HCT116 (cell line): ENCODE data around the gene ITGB6. TPM values are rescaled to one million over a fixed set of nuclear protein-coding genes. Genes with fewer than 3 reads are reported as not detected.

Experiments used
- ATAC-seq: fragments of 200-7000 bp; cut with Tn5 transposase; 2 replicates; pipeline ENCODE4 v1.9.1; 2020; ENCODE audit warnings: mild to moderate bottlenecking, moderate library complexity
- BruUV-seq: library from RNA; stranded (reverse); fragments of 400-500 nt; replicated peaks from 2 replicates; lab custom pipeline; 2021; lab: Mats Ljungman, UMichigan
- CTCF ChIA-PET: fragments of 300-600 bp; sonication (Branson Sonifier 250); formaldehyde crosslinking; loops from one replicate; lab custom pipeline; 2021; ENCODE audit warnings: antibody characterized with exemption; lab: Charles Lee
- POLR2A ChIA-PET: fragments of 300-600, 350-600 bp; sonication (Branson Sonifier 250); formaldehyde crosslinking; loops from one replicate; lab custom pipeline; 2021; ENCODE audit warnings: antibody characterized with exemption; lab: Charles Lee
- RAD21 ChIA-PET, 2 experiments: fragments of 300-600 bp; sonication (Branson Sonifier 250); formaldehyde crosslinking; loops; one replicate each; lab custom pipeline; 2023; ENCODE audit warnings: low total read pairs in 2 of 2; ENCODE audit not compliant: uncharacterized antibody in 2 of 2, unreplicated experiment in 2 of 2, low non-redundant PET in 1 of 2; lab: Charles Lee
- DNase-seq: peaks from one replicate; pipeline ENCODE4 v3.0.0-alpha.2; 2010; ENCODE audit warnings: low read depth, low spot score
- H2AFZ ChIP-seq: fragments of 200-600 bp; shearing (Covaris generic), sonication (generic); 2 replicates; pipeline ENCODE4 v1.6.1; 2017; ENCODE audit warnings: low read depth, mixed run types, mixed read lengths, antibody characterized with exemption, low read length; ENCODE audit not compliant: poor library complexity, severe bottlenecking
- H3K27ac ChIP-seq: 2 replicates; pipeline ENCODE4 v1.5.1; 2012; ENCODE audit warnings: low read depth, low read length
- H3K27me3 ChIP-seq: fragments of 200-600 bp; sonication (generic); 2 replicates; pipeline ENCODE4 v1.6.1; 2016; ENCODE audit warnings: mixed run types, low read length, mixed read lengths; ENCODE audit not compliant: insufficient read depth
- H3K36me3 ChIP-seq, 2 experiments: fragments of 200-500 bp in 1 of 2; fragments of 200-600 bp in 1 of 2; sonication (Bioruptor generic) in 1 of 2; sonication (generic) in 1 of 2; 2 replicates each; pipeline versions ENCODE4 v1.5.1 to v1.6.1; 2014 to 2016; ENCODE audit warnings: low read length in 2 of 2, inconsistent platforms in 1 of 2, mixed read lengths in 1 of 2, mixed run types in 1 of 2; ENCODE audit not compliant: insufficient read depth in 2 of 2, control insufficient read depth in 1 of 2
- H3K4me1 ChIP-seq, 2 experiments: fragments of 200-600 bp in 1 of 2; sonication (generic) in 1 of 2; 2 replicates each; pipeline versions ENCODE4 v1.5.1 to v1.6.1; 2012 to 2017; ENCODE audit warnings: low read length in 2 of 2, inconsistent platforms in 1 of 2, mild to moderate bottlenecking in 1 of 2, mixed read lengths in 1 of 2, mixed run types in 1 of 2, moderate library complexity in 1 of 2; ENCODE audit not compliant: insufficient read depth in 2 of 2, control insufficient read depth in 1 of 2
- H3K4me2 ChIP-seq: fragments of 200-600 bp; sonication (generic); 2 replicates; pipeline ENCODE4 v1.6.1; 2017; ENCODE audit warnings: mixed run types, low read length, mixed read lengths
- H3K4me3 ChIP-seq, 2 experiments: fragments of 200-600 bp in 1 of 2; sonication (generic) in 1 of 2; replicated peaks in 1 of 2; 2 replicates each; pipeline ENCODE4 v1.5.1; 2011 to 2016; ENCODE audit warnings: low read length in 2 of 2, control low read depth in 1 of 2, low read depth in 1 of 2, mild to moderate bottlenecking in 1 of 2, mixed read lengths in 1 of 2, mixed run types in 1 of 2
- H3K79me2 ChIP-seq: fragments of 200-600 bp; sonication (generic); 2 replicates; pipeline ENCODE4 v1.6.1; 2017; ENCODE audit warnings: mild to moderate bottlenecking, mixed run types, low read length, moderate library complexity, mixed read lengths; ENCODE audit not compliant: insufficient read depth
- H3K9ac ChIP-seq: fragments of 200-600 bp; sonication (generic); 2 replicates; pipeline ENCODE4 v1.6.1; 2016; ENCODE audit warnings: low read length, mixed read lengths
- H3K9me2 ChIP-seq: fragments of 200-600 bp; sonication (generic), shearing (Covaris generic); 2 replicates; pipeline ENCODE4 v1.6.1; 2017; ENCODE audit warnings: mixed run types, mild to moderate bottlenecking, moderate library complexity; ENCODE audit not compliant: insufficient read depth
- H3K9me3 ChIP-seq, 2 experiments: fragments of 200-500 bp in 1 of 2; fragments of 200-600 bp in 1 of 2; sonication (Bioruptor generic) in 1 of 2; sonication (generic) in 1 of 2; 2 replicates each; pipeline ENCODE4 v1.6.1; 2014 to 2017; ENCODE audit warnings: low read length in 2 of 2, mixed read lengths in 2 of 2, inconsistent platforms in 1 of 2, low read depth in 1 of 2, mild to moderate bottlenecking in 1 of 2, mixed run types in 1 of 2, moderate library complexity in 1 of 2; ENCODE audit not compliant: control insufficient read depth in 1 of 2, insufficient read depth in 1 of 2
- H4K20me1 ChIP-seq: fragments of 200-600 bp; sonication (generic), shearing (Covaris generic); 2 replicates; pipeline ENCODE4 v1.6.1; 2017; ENCODE audit warnings: mixed run types, mild to moderate bottlenecking, moderate library complexity; ENCODE audit not compliant: insufficient read depth
- ATF3 ChIP-seq: IDR thresholded peaks from 2 replicates; pipeline ENCODE4 v1.6.1; 2012
- CBX3 ChIP-seq: IDR thresholded peaks from 2 replicates; pipeline ENCODE4 v1.6.1; 2012; ENCODE audit warnings: low read depth
- POLR2AphosphoS5 ChIP-seq: IDR thresholded peaks from 2 replicates; pipeline ENCODE4 v1.6.1; 2011; ENCODE audit warnings: mild to moderate bottlenecking, low read depth, low read length, moderate library complexity
- RAD21 ChIP-seq: IDR thresholded peaks from 2 replicates; pipeline ENCODE4 v1.6.1; 2012; ENCODE audit warnings: low read depth, mild to moderate bottlenecking
- SP1 ChIP-seq: IDR thresholded peaks from 2 replicates; pipeline ENCODE4 v1.6.1; 2012; ENCODE audit warnings: low read depth
- ZFX ChIP-seq: fragments of 450-650 bp; IDR thresholded peaks from 2 replicates; pipeline ENCODE4 v1.6.1; 2017
- intact Hi-C: fragments of 100-400 bp; cut with micrococcal nuclease; formaldehyde crosslinking; loops from 2 replicates; pipeline ENCODE4 v1.10.0; 2022
- total RNA-seq: library from RNA; stranded (reverse); gene quantifications from one replicate; pipeline ENCODE4 v1.2.1, GENCODE V29; 2021; ENCODE audit not compliant: unreplicated experiment
- TF ChIP-seq, protein P1 (sequence below), 3 experiments: fragments of 200-600 bp in 1 of 3; sonication (generic) in 1 of 3; IDR thresholded peaks in 2 of 3; conservative IDR thresholded peaks in 1 of 3; 2 replicates each; pipeline ENCODE4 v1.5.1; 2012 to 2017; ENCODE audit warnings: low read depth in 2 of 3, low read length in 2 of 3, antibody characterized with exemption in 1 of 3, borderline replicate concordance in 1 of 3, control low read depth in 1 of 3, mild to moderate bottlenecking in 1 of 3, mixed read lengths in 1 of 3, mixed run types in 1 of 3, moderate library complexity in 1 of 3; ENCODE audit not compliant: insufficient read depth in 1 of 3

ITGB6 gene
- total RNA-seq, 1 experiment from 2014 or later = 0.12 TPM

DNA sequence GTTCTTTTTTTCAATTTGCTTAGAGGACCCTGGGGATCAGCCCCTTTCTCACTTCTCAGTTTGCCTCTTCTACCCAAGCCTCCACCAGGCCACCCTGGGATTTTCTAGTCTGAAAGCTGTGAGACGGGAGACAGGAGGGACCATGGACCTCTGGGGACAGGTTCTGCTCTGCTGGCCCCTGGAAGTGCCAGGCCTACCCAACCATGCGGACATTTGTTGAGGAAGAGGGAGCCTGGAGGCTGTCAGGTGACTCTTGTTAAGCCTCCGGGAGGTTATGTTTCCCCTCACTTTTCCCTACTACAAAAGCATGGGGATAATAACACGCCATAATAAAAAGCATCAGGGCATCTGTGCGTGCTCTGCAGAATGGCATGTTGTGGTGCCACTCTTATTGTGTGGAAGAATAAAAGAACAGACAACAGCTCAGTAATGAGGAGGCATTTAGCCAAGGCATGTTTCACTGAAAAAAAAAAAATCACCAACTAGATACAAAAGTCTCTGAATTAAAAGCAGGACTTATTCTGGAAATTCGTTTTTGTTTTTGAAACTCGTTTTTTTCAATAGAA is 89.3 kb downstream of the ITGB6 start:
- TF ChIP-seq SP1 (no peak), ATF3 (no peak)
- H4K20me1 ChIP-seq = no peaks in the 10 kb centered on the region
- H3K27ac ChIP-seq = no peak overlapping the region
- RAD21 ChIA-PET = interaction anchor here (0.6 to 1.8 kb wide), 7 partner anchors 98 to 884 kb away, joined by 3 to 5 read pairs (median 3); no protein-coding TSS in a partner anchor
- H3K36me3 ChIP-seq = no peaks in the 10 kb centered on the region
- no peak overlapping the region for H2AFZ ChIP-seq
- no peak overlapping the region for H3K4me2 ChIP-seq
- intact Hi-C loops = loop anchor here (1.0 to 5.0 kb wide), 5 partner anchors 100 to 952 kb away; no protein-coding TSS in a partner anchor
- no peaks in the 10 kb centered on the region for H3K9me3 ChIP-seq
- BruUV-seq = no TSS peak
- no peak overlapping the region for H3K9ac ChIP-seq
- POLR2A ChIA-PET = interaction anchor here (2.2 kb wide), 1 partner anchor 130 kb away, joined by 12 read pairs; no protein-coding TSS in a partner anchor
- H3K4me1 ChIP-seq = no peaks in the 10 kb centered on the region
- no peak for ATAC-seq
- no peaks in the 10 kb centered on the region for H3K27me3 ChIP-seq
- H3K9me2 ChIP-seq = no peaks in the 10 kb centered on the region
- CTCF ChIA-PET = interaction anchor here (0.5 to 2.4 kb wide), 29 partner anchors 10 to 954 kb away, joined by 3 to 30 read pairs (median 4); no protein-coding TSS in a partner anchor
- H3K4me3 ChIP-seq = no peak overlapping the region
- H3K79me2 ChIP-seq = no peaks in the 10 kb centered on the region
- no peak for DNase-seq

- ChIA-PET POLR2A (interaction anchor here (2.2 kb wide), 1 partner anchor 131 kb away, joined by 12 read pairs; no protein-coding TSS in a partner anchor), RAD21 (interaction anchor here (0.6 to 1.8 kb wide), 7 partner anchors 98 to 884 kb away, joined by 3 to 5 read pairs (median 3); no protein-coding TSS in a partner anchor), CTCF (interaction anchor here (0.5 to 2.4 kb wide), 31 partner anchors 9 to 955 kb away, joined by 3 to 30 read pairs (median 4); no protein-coding TSS in a partner anchor)
- Histone ChIP-seq H4K20me1 (no peaks in the 10 kb centered on the region), H3K27me3 (no peaks in the 10 kb centered on the region), H3K9me2 (no peaks in the 10 kb centered on the region), H3K4me2 (no peak overlapping the region), H3K9ac (no peak overlapping the region), H3K4me1 (no peaks in the 10 kb centered on the region), H3K4me3 (no peak overlapping the region), H2AFZ (no peak overlapping the region), H3K36me3 (no peaks in the 10 kb centered on the region), H3K9me3 (no peaks in the 10 kb centered on the region), H3K27ac (no peak overlapping the region), H3K79me2 (no peaks in the 10 kb centered on the region)
- DNase-seq = peak; percentile 59
- intact Hi-C loops = loop anchor here (1.0 to 5.0 kb wide), 6 partner anchors 100 to 953 kb away; no protein-coding TSS in a partner anchor
- peak; percentile 99 for ATAC-seq
- BruUV-seq = no TSS peak
- TF ChIP-seq, protein P1, sequence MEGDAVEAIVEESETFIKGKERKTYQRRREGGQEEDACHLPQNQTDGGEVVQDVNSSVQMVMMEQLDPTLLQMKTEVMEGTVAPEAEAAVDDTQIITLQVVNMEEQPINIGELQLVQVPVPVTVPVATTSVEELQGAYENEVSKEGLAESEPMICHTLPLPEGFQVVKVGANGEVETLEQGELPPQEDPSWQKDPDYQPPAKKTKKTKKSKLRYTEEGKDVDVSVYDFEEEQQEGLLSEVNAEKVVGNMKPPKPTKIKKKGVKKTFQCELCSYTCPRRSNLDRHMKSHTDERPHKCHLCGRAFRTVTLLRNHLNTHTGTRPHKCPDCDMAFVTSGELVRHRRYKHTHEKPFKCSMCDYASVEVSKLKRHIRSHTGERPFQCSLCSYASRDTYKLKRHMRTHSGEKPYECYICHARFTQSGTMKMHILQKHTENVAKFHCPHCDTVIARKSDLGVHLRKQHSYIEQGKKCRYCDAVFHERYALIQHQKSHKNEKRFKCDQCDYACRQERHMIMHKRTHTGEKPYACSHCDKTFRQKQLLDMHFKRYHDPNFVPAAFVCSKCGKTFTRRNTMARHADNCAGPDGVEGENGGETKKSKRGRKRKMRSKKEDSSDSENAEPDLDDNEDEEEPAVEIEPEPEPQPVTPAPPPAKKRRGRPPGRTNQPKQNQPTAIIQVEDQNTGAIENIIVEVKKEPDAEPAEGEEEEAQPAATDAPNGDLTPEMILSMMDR (IDR thresholded peaks at IDR 0.05 in 2 of 3, conservative IDR thresholded peaks at IDR 0.05 in 1 of 3; ENCODE audit: borderline replicate concordance in 1 of 3, insufficient read depth in 1 of 3, low read depth in 2 of 3, low read length in 2 of 3) = peak; percentile 71 to 87 (median 82); a peak in 5 of 6 replicates
- TF ChIP-seq POLR2AphosphoS5 (no peak), ZFX (no peak), RAD21 (peak; percentile 95), SP1 (no peak), CBX3 (no peak)
Measured at GRCh38 chr2:160109939-160110673, 90.0 kb downstream of the ITGB6 start.
